Kidney (tissue), 14 donors: ENCODE results near the gene PLEKHH3. TPM values are rescaled to one million over a fixed set of nuclear protein-coding genes. Genes with fewer than 3 reads are reported as not detected.

ENCODE experiments used
- DNase-seq, 5 donors: peaks; one replicate each; pipeline ENCODE4 v3.0.0-alpha.2; 2013 to 2020
- FAIRE-seq: peaks from 2 replicates; lab custom pipeline; 2012; peaks lifted over from hg19 to GRCh38; lab: Jason Lieb, UNC
- H3K27ac ChIP-seq, 2 donors: one replicate each; pipeline ENCODE4 v1.7.0; 2013; ENCODE audit warnings: low read depth in 2 of 2, low read length in 2 of 2, inconsistent platforms in 1 of 2
- H3K27me3 ChIP-seq: one replicate; pipeline ENCODE4 v1.7.1; 2013; ENCODE audit warnings: low read length, inconsistent platforms; ENCODE audit not compliant: control insufficient read depth, insufficient read depth
- H3K36me3 ChIP-seq, 3 donors: one replicate each; pipeline versions ENCODE4 v1.7.0 to v1.7.1; 2013; ENCODE audit warnings: low read length in 3 of 3, control low read depth in 1 of 3, inconsistent platforms in 1 of 3; ENCODE audit not compliant: insufficient read depth in 3 of 3, control insufficient read depth in 2 of 3
- H3K4me1 ChIP-seq, 3 donors: one replicate each; pipeline versions ENCODE4 v1.7.0 to v1.7.1; 2013; ENCODE audit warnings: low read length in 3 of 3, inconsistent platforms in 1 of 3, low read depth in 1 of 3; ENCODE audit not compliant: control insufficient read depth in 2 of 3, insufficient read depth in 2 of 3
- H3K4me3 ChIP-seq, 3 donors: one replicate each; pipeline versions ENCODE4 v1.7.0 to v1.8.1; 2013; ENCODE audit warnings: low read length in 3 of 3, control low read depth in 1 of 3, inconsistent platforms in 1 of 3
- H3K9ac ChIP-seq, 3 donors: one replicate each; pipeline versions ENCODE4 v1.7.0 to v1.7.1; 2013; ENCODE audit warnings: low read length in 3 of 3, control low read depth in 1 of 3, inconsistent platforms in 1 of 3
- H3K9me3 ChIP-seq, 3 donors: one replicate each; pipeline versions ENCODE4 v1.7.0 to v1.7.1; 2013; ENCODE audit warnings: low read length in 3 of 3, control low read depth in 1 of 3, inconsistent platforms in 1 of 3; ENCODE audit not compliant: control insufficient read depth in 2 of 3, insufficient read depth in 1 of 3
- intact Hi-C: fragments of 100-400 bp; cut with DNase I; formaldehyde crosslinking; loops from one replicate; pipeline ENCODE4 v1.11.1; 2022
- polyA plus RNA-seq: library from polyadenylated mRNA; stranded (reverse); fragments of 350-450 nt; fragmentation: Illumina TruSeq; extraction: RNeasy Lipid Tissue Mini Kit (QIAGEN cat#74804); gene quantifications from one replicate; pipeline ENCODE4 v1.2.3, GENCODE V29; 2014; ENCODE audit warnings: low read depth, low replicate concordance; ENCODE audit not compliant: insufficient read depth
- total RNA-seq: library from RNA; stranded (reverse); fragmentation: NEBNext Ultra II Directional; extraction: Animal tissue kit (Norgen Biotek cat#: 25700); gene quantifications from one replicate; pipeline ENCODE4 v1.2.1, GENCODE V29; 2021
- TF ChIP-seq, protein P1 (sequence below): IDR thresholded peaks from 3 replicates; pipeline ENCODE4 v1.5.1; 2012; ENCODE audit warnings: mild to moderate bottlenecking, moderate library complexity, borderline replicate concordance; ENCODE audit not compliant: insufficient read depth; ENCODE audit errors: extremely low read depth
- donor health status: control.
- donor health status: control.
- donor health status: control.
- donor health status: control.
- donor health status: control.
- donor health status: DM: yes; HTN: yes; CAD: no.
- donor health status: Normal renal cell carcinoma (clear cell type).

PLEKHH3 gene
- total and polyA plus RNA-seq, 2 donors from 2014 or later: 21.2 to 23.2 TPM

DNA sequence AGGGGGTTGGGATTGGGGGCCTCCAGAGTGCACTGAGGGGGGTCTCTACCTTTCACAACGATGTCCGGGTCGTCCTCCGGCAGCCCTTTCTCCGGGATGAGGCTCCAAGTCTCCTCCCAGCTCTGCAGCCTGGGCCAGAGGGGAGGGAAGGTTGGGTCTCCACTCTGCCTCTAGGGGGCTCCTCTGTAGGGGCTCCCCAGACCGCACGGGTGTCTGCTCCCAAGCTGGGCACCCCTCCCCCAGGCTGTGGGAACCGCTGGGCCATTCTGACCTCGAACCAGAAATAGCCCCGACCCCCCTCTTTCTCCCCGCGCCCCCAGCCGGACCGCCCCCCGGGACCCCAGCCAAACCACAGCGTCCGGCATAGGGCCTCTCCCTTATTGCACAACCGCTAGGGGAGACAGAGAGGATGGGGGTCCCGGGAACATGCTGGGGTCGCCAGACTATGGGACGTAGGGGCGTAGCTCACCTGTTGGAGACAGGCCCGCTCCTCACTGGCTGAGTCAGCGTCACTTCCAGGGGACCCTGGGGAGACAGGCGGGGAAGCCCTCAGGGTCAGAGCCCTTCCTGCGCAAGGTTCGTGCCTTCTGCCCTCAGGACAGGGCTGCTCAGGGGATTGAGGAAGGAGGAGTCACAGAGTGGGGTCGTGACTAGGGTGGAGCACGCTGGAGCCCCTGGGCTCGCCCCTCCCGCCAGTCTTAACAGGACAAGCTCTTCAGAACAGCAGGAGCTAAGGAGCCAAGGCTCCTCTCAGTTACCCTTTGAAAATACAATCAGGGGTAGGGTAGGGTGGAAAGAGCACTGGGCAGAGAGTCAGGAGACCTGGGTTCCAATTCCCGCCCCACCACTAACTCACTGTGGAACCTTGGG is 2.7 kb downstream of the PLEKHH3 start:
- Histone ChIP-seq H3K36me3 (peaks cover 0 to 26% (median 4%) of the 10 kb centered on the region in 3 donors), H3K9me3 (no peaks in the 10 kb centered on the region), H3K4me1 (peaks cover 0 to 20% (median 0%) of the 10 kb centered on the region in 3 donors), H3K27me3 (no peaks in the 10 kb centered on the region), H3K9ac (peak overlapping the region in 1 of 3 donors; percentile 69), H3K4me3 (peak overlapping the region in 2 of 3 donors; percentile 20 to 39), H3K27ac (peak overlapping the region; percentile 13 to 65)
- TF ChIP-seq, protein P1, sequence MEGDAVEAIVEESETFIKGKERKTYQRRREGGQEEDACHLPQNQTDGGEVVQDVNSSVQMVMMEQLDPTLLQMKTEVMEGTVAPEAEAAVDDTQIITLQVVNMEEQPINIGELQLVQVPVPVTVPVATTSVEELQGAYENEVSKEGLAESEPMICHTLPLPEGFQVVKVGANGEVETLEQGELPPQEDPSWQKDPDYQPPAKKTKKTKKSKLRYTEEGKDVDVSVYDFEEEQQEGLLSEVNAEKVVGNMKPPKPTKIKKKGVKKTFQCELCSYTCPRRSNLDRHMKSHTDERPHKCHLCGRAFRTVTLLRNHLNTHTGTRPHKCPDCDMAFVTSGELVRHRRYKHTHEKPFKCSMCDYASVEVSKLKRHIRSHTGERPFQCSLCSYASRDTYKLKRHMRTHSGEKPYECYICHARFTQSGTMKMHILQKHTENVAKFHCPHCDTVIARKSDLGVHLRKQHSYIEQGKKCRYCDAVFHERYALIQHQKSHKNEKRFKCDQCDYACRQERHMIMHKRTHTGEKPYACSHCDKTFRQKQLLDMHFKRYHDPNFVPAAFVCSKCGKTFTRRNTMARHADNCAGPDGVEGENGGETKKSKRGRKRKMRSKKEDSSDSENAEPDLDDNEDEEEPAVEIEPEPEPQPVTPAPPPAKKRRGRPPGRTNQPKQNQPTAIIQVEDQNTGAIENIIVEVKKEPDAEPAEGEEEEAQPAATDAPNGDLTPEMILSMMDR: no peak
- intact Hi-C loops: no loop called here
- FAIRE-seq: no peak
- DNase-seq: peak in 3 of 5 donors; percentile 72 to 92 (median 80)

- peaks cover 0 to 17% (median 0%) of the 10 kb centered on the region in 3 donors for H3K4me1 ChIP-seq
- no peaks in the 10 kb centered on the region for H3K9me3 ChIP-seq
- peak overlapping the region in 1 of 2 donors; percentile 53 for H3K27ac ChIP-seq
- TF ChIP-seq, protein P1: no peak
- DNase-seq: peak in 2 of 5 donors; percentile 36 to 76
- FAIRE-seq: no peak
- H3K36me3 ChIP-seq: peaks cover 0 to 29% (median 4%) of the 10 kb centered on the region in 3 donors
- H3K4me3 ChIP-seq: no peak overlapping the region
- H3K9ac ChIP-seq: no peak overlapping the region
- no peaks in the 10 kb centered on the region for H3K27me3 ChIP-seq
- intact Hi-C loops: no loop called here
These were observed 3.4 kb downstream of the PLEKHH3 start for GRCh38 chr17:42673266-42673884.

DNA sequence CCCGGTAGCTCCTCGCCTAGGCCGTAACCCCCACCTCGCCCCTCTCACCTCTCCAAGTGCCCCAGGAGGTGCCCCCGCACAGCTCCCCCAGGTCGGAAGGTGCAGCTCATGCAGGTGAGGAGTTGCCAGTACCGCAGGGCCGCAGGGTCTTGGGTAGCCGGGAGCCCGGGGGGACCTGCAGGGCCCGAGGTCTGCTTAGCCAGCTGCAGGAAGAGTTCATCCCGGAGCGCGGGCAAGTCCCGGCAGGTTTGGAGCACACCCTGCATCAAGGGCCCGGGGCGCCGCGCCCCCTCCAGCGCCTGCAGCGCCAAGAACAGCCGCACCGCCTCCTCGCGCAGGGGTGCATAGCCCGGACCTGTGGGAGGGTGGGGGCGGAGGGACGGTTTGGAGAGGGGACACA is 4.8 kb downstream of the PLEKHH3 start:
- Histone ChIP-seq H3K27ac (no peak overlapping the region), H3K4me3 (no peak overlapping the region), H3K9ac (no peak overlapping the region), H3K4me1 (peaks cover 0 to 24% (median 12%) of the 10 kb centered on the region in 3 donors), H3K9me3 (no peaks in the 10 kb centered on the region), H3K36me3 (peaks cover 0 to 38% (median 4%) of the 10 kb centered on the region in 3 donors), H3K27me3 (no peaks in the 10 kb centered on the region)
- peak in 2 of 5 donors; percentile 58 to 78 for DNase-seq
- FAIRE-seq: no peak
- TF ChIP-seq, protein P1: no peak
- intact Hi-C loops: no loop called here
